Karpas-422 (cell line): Measurements from ENCODE around the gene SLC5A1. TPM values are rescaled to one million over a fixed set of nuclear protein-coding genes. Genes with fewer than 3 reads are reported as not detected.
"Not testable (repeated sequence)": the region's sequence is repeated elsewhere in the genome, so short reads cannot be mapped to it uniquely, and the experiment has no call there.

Experiments
- DNase-seq: peaks from one replicate; pipeline ENCODE4 v3.0.0-alpha.2; 2015
- H2AFZ ChIP-seq: fragments of 200-600 bp; sonication (generic); 2 replicates; pipeline ENCODE4 v1.6.1; 2014; ENCODE audit warnings: antibody characterized with exemption, low read length, mixed read lengths
- H3K27ac ChIP-seq: fragments of 200-600 bp; sonication (generic); 2 replicates; pipeline ENCODE4 v1.5.1; 2014; ENCODE audit warnings: mild to moderate bottlenecking, low read length, moderate library complexity
- H3K27me3 ChIP-seq: fragments of 200-600 bp; sonication (generic); 2 replicates; pipeline ENCODE4 v1.6.1; 2014; ENCODE audit warnings: low read length, mixed read lengths
- H3K36me3 ChIP-seq: fragments of 200-600 bp; sonication (generic); 2 replicates; pipeline ENCODE4 v1.6.1; 2014; ENCODE audit warnings: low read length, mixed read lengths; ENCODE audit not compliant: insufficient read depth
- H3K4me1 ChIP-seq: fragments of 200-600 bp; sonication (generic); 2 replicates; pipeline ENCODE4 v1.6.1; 2014; ENCODE audit warnings: mild to moderate bottlenecking, low read length, mixed read lengths
- H3K4me2 ChIP-seq: fragments of 200-600 bp; sonication (generic); 2 replicates; pipeline ENCODE4 v1.6.1; 2014; ENCODE audit warnings: low read length, low read depth, mild to moderate bottlenecking; ENCODE audit not compliant: poor library complexity, severe bottlenecking
- H3K4me3 ChIP-seq: fragments of 200-600 bp; sonication (generic); 2 replicates; pipeline ENCODE4 v1.5.1; 2014; ENCODE audit warnings: mild to moderate bottlenecking, antibody characterized with exemption, low read length, mixed read lengths
- H3K79me2 ChIP-seq: fragments of 200-600 bp; sonication (generic); 2 replicates; pipeline ENCODE4 v1.6.1; 2014; ENCODE audit warnings: mild to moderate bottlenecking, low read length, mixed read lengths
- H3K9ac ChIP-seq: fragments of 200-600 bp; sonication (generic); 2 replicates; pipeline ENCODE4 v1.6.0; 2014; ENCODE audit warnings: low read length
- H3K9me2 ChIP-seq: fragments of 200-600 bp; sonication (generic), shearing (Covaris generic); replicated peaks from 2 replicates; pipeline ENCODE4 v1.6.0; 2014; ENCODE audit warnings: mild to moderate bottlenecking, low read length, moderate library complexity; ENCODE audit not compliant: insufficient read depth
- H3K9me3 ChIP-seq: fragments of 300-700, 200-600 bp; sonication (generic); 2 replicates; pipeline ENCODE4 v1.6.1; 2014; ENCODE audit warnings: low read length, mixed read lengths
- H4K20me1 ChIP-seq: fragments of 200-600 bp; sonication (generic); 2 replicates; pipeline ENCODE4 v1.6.1; 2014; ENCODE audit warnings: mild to moderate bottlenecking, antibody characterized with exemption, low read length, low read depth; ENCODE audit not compliant: insufficient read depth
- total RNA-seq: library from RNA; depleted of rRNA; stranded (reverse); fragments of >200 nt; shearing (Covaris generic); gene quantifications from 2 replicates; pipeline ENCODE4 v1.2.3, GENCODE V29; 2014; ENCODE audit warnings: low replicate concordance

SLC5A1 gene
- total RNA-seq, 1 experiment from 2014 or later: not detected

DNA sequence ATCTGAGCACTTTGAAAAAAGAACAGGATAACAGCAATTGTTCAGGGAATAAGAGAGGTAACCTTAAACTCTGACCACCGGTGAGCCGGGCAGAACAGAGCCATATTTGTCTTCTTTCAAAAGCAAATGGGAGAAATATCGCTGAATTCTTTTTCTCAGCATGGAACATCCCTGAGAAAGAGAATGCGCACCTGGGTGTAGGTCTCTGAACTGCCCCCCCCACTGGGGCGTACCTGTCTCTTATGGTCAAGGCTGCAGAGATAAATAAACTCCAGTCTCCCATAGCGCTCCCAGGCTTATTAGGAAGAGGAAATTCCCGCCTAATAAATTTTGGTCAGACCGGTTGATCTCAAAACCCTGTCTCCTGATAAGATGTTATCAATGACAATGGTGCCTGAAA is 104.1 kb downstream of the SLC5A1 start:
- not testable (repeated sequence) for H3K4me3 ChIP-seq, H3K27me3 ChIP-seq, H3K36me3 ChIP-seq, DNase-seq, H3K27ac ChIP-seq, H3K9me2 ChIP-seq, H3K9me3 ChIP-seq, H4K20me1 ChIP-seq, H3K79me2 ChIP-seq, H3K4me2 ChIP-seq, H3K9ac ChIP-seq, H2AFZ ChIP-seq
- H3K4me1 ChIP-seq: peaks cover 10% of the 10 kb centered on the region

- not testable (repeated sequence) for H4K20me1 ChIP-seq, H3K4me2 ChIP-seq, H3K79me2 ChIP-seq, H3K27me3 ChIP-seq, H3K4me3 ChIP-seq, H3K9ac ChIP-seq, H3K36me3 ChIP-seq, H3K27ac ChIP-seq, H3K9me2 ChIP-seq, H2AFZ ChIP-seq, H3K9me3 ChIP-seq, DNase-seq
- H3K4me1 ChIP-seq: peaks cover 10% of the 10 kb centered on the region
Observed at GRCh38 chr22:32148372-32148771, 105.3 kb downstream of the SLC5A1 start.

GRCh38 chr22:32150647-32151046 is 107.6 kb downstream of the SLC5A1 start:
- not testable (repeated sequence) for H3K4me2 ChIP-seq, H3K36me3 ChIP-seq, H3K9me2 ChIP-seq, H3K27me3 ChIP-seq, H3K4me1 ChIP-seq, H3K4me3 ChIP-seq, H2AFZ ChIP-seq, H3K79me2 ChIP-seq, H3K9me3 ChIP-seq, H3K9ac ChIP-seq, H4K20me1 ChIP-seq, DNase-seq, H3K27ac ChIP-seq

- not testable (repeated sequence) for H3K4me3 ChIP-seq, H4K20me1 ChIP-seq, H3K4me2 ChIP-seq, H3K36me3 ChIP-seq, H3K4me1 ChIP-seq, H3K27ac ChIP-seq, H3K9ac ChIP-seq, H3K9me2 ChIP-seq, H3K27me3 ChIP-seq, H3K9me3 ChIP-seq, H2AFZ ChIP-seq, DNase-seq, H3K79me2 ChIP-seq
Observed at GRCh38 chr22:32151641-32152040, 108.6 kb downstream of the SLC5A1 start.

GRCh38 chr22:32154727-32155126 is 111.7 kb downstream of the SLC5A1 start:
- not testable (repeated sequence) for H3K9me3 ChIP-seq, H3K27ac ChIP-seq, H4K20me1 ChIP-seq, H3K9me2 ChIP-seq, H3K4me3 ChIP-seq, H3K79me2 ChIP-seq, H3K9ac ChIP-seq, H3K27me3 ChIP-seq, H2AFZ ChIP-seq, H3K36me3 ChIP-seq, H3K4me2 ChIP-seq, H3K4me1 ChIP-seq, DNase-seq

GRCh38 chr22:32157632-32158031 is 114.6 kb downstream of the SLC5A1 start:
- not testable (repeated sequence) for H3K9me2 ChIP-seq, H2AFZ ChIP-seq, H3K4me1 ChIP-seq, H3K36me3 ChIP-seq, H3K4me2 ChIP-seq, H3K27ac ChIP-seq, H3K79me2 ChIP-seq, DNase-seq, H3K9me3 ChIP-seq, H4K20me1 ChIP-seq, H3K9ac ChIP-seq, H3K27me3 ChIP-seq, H3K4me3 ChIP-seq

DNA sequence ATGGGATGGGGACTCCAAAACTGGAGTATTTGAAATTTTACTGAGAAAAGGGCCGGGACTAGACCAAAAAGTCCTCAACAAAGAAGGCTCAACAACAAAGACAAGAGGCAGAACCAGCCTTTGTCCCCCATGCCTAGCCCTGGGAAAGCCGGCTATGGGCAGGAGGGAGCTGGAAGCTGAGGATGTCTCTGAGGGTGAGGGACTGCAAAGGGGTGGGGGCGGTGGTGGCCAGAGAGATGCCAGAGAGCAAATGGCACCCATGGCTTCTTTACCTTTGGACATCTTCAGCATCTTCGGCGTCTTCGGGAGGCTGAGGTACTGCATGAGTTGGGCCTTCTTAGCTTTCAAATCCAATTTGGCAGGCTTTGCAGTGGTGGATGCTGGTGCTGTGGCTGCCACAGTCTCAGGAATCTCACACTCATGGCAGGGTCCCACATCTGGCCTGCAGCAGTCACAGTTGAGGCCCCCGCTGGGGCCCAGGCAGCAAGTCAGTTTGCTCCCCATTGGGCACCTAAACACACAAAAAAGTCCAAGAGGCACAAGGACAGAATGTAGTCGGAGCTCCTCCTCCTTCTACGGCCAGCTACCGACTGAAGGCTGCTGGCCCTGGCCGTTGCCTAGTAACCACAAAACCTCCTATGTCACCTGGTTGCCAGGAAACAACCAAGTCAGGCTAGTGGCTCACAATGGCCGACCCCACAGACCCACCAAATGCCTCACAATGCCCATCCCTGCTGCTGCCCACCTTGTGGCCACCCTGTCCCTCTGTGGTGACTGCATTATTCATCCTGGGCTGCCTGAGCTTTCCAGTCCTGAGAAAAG is 115.9 kb downstream of the SLC5A1 start, which contains the start of gene C22orf42:
TSS of gene C22orf42 (minus strand) at position 592 of the 822 bp plus-strand sequence. CDS start at position 504, 88 bp downstream.
- H3K4me1 ChIP-seq: peaks cover 7% of the 10 kb centered on the region; the same call in 1 of the 2 replicates
- DNase-seq: no peak
- H3K27me3 ChIP-seq: no peaks in the 10 kb centered on the region
- no peak within 1 kb of the TSS for H3K9ac ChIP-seq
- no peaks in the 10 kb centered on the region for H4K20me1 ChIP-seq
- H3K4me2 ChIP-seq: no peak within 1 kb of the TSS
- no peaks in the 10 kb centered on the region for H3K9me3 ChIP-seq
- H3K36me3 ChIP-seq: no peaks in the 10 kb centered on the region
- H3K27ac ChIP-seq: no peak within 1 kb of the TSS
- no peaks in the 10 kb centered on the region for H3K9me2 ChIP-seq
- no peak within 1 kb of the TSS for H3K4me3 ChIP-seq
- H2AFZ ChIP-seq: no peak within 1 kb of the TSS
- no peaks in the 10 kb centered on the region for H3K79me2 ChIP-seq

GRCh38 chr22:32160411-32160810 is 117.3 kb downstream of the SLC5A1 start:
- H3K4me1 ChIP-seq, H3K9me3 ChIP-seq, H3K36me3 ChIP-seq, H3K9me2 ChIP-seq, H3K4me2 ChIP-seq, H3K9ac ChIP-seq, H2AFZ ChIP-seq, H3K79me2 ChIP-seq, H3K27ac ChIP-seq, H3K4me3 ChIP-seq, H3K27me3 ChIP-seq, H4K20me1 ChIP-seq, DNase-seq: not testable (repeated sequence)
